Lung (tissue), 12 donors: Measurements from ENCODE around the gene PDCD4. TPM values are rescaled to one million over a fixed set of nuclear protein-coding genes. Genes with fewer than 3 reads are reported as not detected.

Experiments used
- ATAC-seq: fragments of 200-7000 bp; cut with Tn5 transposase; one replicate; pipeline ENCODE4 v1.9.1; 2020; ENCODE audit warnings: moderate number of reproducible peaks; ENCODE audit not compliant: insufficient read depth, low FRiP score
- DNase-seq, 3 donors: peaks; one replicate each; pipeline ENCODE4 v3.0.0-alpha.2; 2013 to 2017
- H3K27ac ChIP-seq, 2 donors: one replicate each; pipeline ENCODE4 v1.5.1; 2013; ENCODE audit warnings: mild to moderate bottlenecking in 2 of 2, moderate library complexity in 2 of 2, control low read depth in 1 of 2, inconsistent platforms in 1 of 2, low read depth in 1 of 2, low read length in 1 of 2
- H3K27me3 ChIP-seq, 3 donors: one replicate each; pipeline ENCODE4 v1.5.1; 2013; ENCODE audit warnings: low read length in 2 of 3; ENCODE audit not compliant: control insufficient read depth in 3 of 3, insufficient read depth in 3 of 3
- H3K36me3 ChIP-seq, 4 donors: one replicate each; pipeline ENCODE4 v1.5.1; 2013; ENCODE audit warnings: low read length in 4 of 4, mild to moderate bottlenecking in 1 of 4, moderate library complexity in 1 of 4; ENCODE audit not compliant: control insufficient read depth in 4 of 4, insufficient read depth in 4 of 4
- H3K4me1 ChIP-seq, 5 donors: one replicate each; pipeline ENCODE4 v1.5.1; 2013; ENCODE audit warnings: low read length in 5 of 5, mild to moderate bottlenecking in 2 of 5, moderate library complexity in 1 of 5; ENCODE audit not compliant: control insufficient read depth in 5 of 5, insufficient read depth in 5 of 5
- H3K4me3 ChIP-seq: one replicate; pipeline ENCODE4 v1.5.1; 2013; ENCODE audit warnings: mild to moderate bottlenecking, control low read depth, moderate library complexity
- H3K9ac ChIP-seq, 2 donors: one replicate each; pipeline ENCODE4 v1.5.1; 2013; ENCODE audit warnings: low read length in 2 of 2, control low read depth in 1 of 2; ENCODE audit not compliant: insufficient read depth in 1 of 2
- H3K9me3 ChIP-seq, 4 donors: one replicate each; pipeline ENCODE4 v1.5.1; 2013; ENCODE audit warnings: low read length in 3 of 4, mild to moderate bottlenecking in 1 of 4, moderate library complexity in 1 of 4; ENCODE audit not compliant: control insufficient read depth in 4 of 4, insufficient read depth in 3 of 4
- CTCF ChIP-seq: IDR thresholded peaks from 2 replicates; pipeline ENCODE4 v1.5.1; 2012; ENCODE audit warnings: mild to moderate bottlenecking; ENCODE audit errors: control extremely low read depth, extremely low read depth
- WGBS, 2 donors: extraction: QIAGEN DNeasy Blood & Tissue Kit; methylation state at CpG; one replicate each; pipeline ENCODE4 v1.1.7; 2013; 5-methylcytosine and 5-hydroxymethylcytosine counted together
- polyA plus RNA-seq, 2 donors: library from polyadenylated mRNA; stranded (reverse); fragments of 200-250 nt; gene quantifications; one replicate each; pipeline ENCODE4 v1.2.1, GENCODE V29; 2013
- total RNA-seq, 2 donors: library from RNA; depleted of rRNA in 1 of 2; stranded (reverse); fragments of >200 nt in 1 of 2; gene quantifications; one replicate each; pipeline ENCODE4 v1.2.1, GENCODE V29; 2014 to 2021
- donor health status: control.
- donor health status: control.
- donor health status: Bipolar disorder and iron deficiency.
- donor health status: healthy.
- donor health status: DM: yes; HTN: yes; CAD: no.

Gene PDCD4
- total and polyA plus RNA-seq, 4 donors = 26.7 to 186 (median 33.5) TPM

GRCh38 chr10:110824152-110824441, 47.6 kb upstream of the PDCD4 start:
- Histone ChIP-seq H3K36me3 (no peaks in the 10 kb centered on the region), H3K9ac (no peak overlapping the region), H3K4me3 (no peak overlapping the region), H3K9me3 (no peaks in the 10 kb centered on the region), H3K4me1 (peaks cover 8 to 48% (median 28%) of the 10 kb centered on the region in 5 donors), H3K27me3 (no peaks in the 10 kb centered on the region), H3K27ac (no peak overlapping the region)
- no peak for ATAC-seq
- no peak for TF ChIP-seq CTCF
- peak in 2 of 3 donors; percentile 24 to 35 for DNase-seq
- WGBS, 2 donors = 53 to 75% methylated on average over 1 of the region's 1 CpG

GRCh38 chr10:110824660-110825059, 47.1 kb upstream of the PDCD4 start:
- WGBS, 2 donors = 78 to 80% methylated on average over 5 of the region's 5 CpGs
- no peak for TF ChIP-seq CTCF
- no peak for DNase-seq
- Histone ChIP-seq H3K36me3 (no peaks in the 10 kb centered on the region), H3K4me1 (peaks cover 8 to 46% (median 23%) of the 10 kb centered on the region in 5 donors), H3K27me3 (no peaks in the 10 kb centered on the region), H3K9me3 (no peaks in the 10 kb centered on the region), H3K9ac (no peak overlapping the region), H3K27ac (no peak overlapping the region), H3K4me3 (no peak overlapping the region)
- ATAC-seq = no peak

DNA sequence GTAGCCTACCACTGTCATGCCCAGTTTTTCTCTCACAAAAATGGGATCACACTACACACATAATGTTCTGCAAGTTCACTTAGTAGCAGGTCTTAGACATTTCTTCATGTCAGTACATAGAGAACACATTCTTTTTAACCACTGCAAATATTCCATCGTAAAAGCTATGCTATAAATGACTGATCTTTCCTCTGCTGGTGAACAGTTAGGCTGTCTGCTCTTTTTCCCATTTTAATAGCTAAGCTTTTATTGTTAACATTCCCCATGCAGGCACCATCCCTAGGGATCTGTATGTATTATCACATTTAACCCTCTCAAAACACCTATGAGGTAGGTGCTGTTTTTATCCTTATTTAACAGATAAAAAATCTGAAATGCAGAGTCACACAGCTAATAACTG, 46.2 kb upstream of the PDCD4 start:
- TF ChIP-seq CTCF = no peak
- WGBS, 2 donors = 90 to 94% methylated on average over 1 of the region's 1 CpG
- peak overlapping the region in 1 of 2 donors; percentile 45 for H3K27ac ChIP-seq

DNA sequence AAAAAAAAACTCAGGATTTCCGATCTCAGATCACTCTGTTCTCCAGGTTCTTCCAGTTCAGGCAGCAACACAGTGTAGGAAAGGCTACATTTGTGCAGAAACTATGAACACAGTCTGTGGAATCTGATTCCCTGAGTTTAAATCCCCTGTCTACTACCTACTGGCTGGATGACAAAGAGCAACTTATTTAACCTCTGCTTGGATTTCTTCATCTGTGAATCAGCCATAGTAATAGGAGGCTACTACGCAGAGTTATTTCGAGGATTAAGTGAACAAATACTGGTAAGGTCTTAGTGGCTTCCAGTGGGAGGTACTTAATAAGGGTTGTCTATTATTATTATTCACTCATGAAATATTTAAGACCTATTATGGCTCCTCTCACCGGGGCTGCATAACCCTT, 44.3 kb upstream of the PDCD4 start:
- H3K9ac ChIP-seq = no peak overlapping the region
- 68% methylated on average over 4 of the region's 4 CpGs for WGBS, 2 donors
- TF ChIP-seq CTCF = no peak
- H3K4me3 ChIP-seq = no peak overlapping the region
- peaks cover 2 to 18% (median 5%) of the 10 kb centered on the region in 5 donors for H3K4me1 ChIP-seq
- H3K27ac ChIP-seq = no peak overlapping the region
- ATAC-seq (no peak), DNase-seq (no peak)
- no peaks in the 10 kb centered on the region for H3K9me3 ChIP-seq
- no peaks in the 10 kb centered on the region for H3K27me3 ChIP-seq
- H3K36me3 ChIP-seq = no peaks in the 10 kb centered on the region

More for the DNA sequence above, 46.2 kb upstream of the PDCD4 start:
- H3K9me3 ChIP-seq = no peaks in the 10 kb centered on the region
- H3K4me1 ChIP-seq = peaks cover 6 to 37% (median 18%) of the 10 kb centered on the region in 5 donors
- H3K36me3 ChIP-seq = no peaks in the 10 kb centered on the region
- ATAC-seq (no peak), DNase-seq (no peak)
- no peaks in the 10 kb centered on the region for H3K27me3 ChIP-seq
- no peak overlapping the region for H3K9ac ChIP-seq
- H3K4me3 ChIP-seq = no peak overlapping the region
